ENCODE measurements around the gene C6.

DNA sequence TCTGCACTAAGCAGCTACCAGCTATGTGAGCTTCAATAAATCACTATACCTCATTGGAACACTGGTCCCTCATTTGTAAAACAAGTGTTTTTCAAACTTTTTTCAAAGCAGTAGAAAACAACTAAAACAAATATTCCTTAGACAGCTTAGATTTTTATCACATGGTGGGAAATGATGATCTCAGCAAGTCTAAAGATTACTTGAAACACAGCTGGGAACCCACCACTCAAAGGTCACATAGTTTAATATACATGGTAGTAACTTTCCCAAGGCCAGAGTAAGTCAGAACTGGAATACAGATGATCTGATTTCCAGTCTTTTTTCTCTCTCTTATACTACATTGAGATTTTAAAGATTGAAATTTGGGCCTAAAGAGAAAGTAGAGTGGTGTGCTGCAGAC, 850 bp upstream of the C6 start:
- TF ChIP-seq, protein P1, sequence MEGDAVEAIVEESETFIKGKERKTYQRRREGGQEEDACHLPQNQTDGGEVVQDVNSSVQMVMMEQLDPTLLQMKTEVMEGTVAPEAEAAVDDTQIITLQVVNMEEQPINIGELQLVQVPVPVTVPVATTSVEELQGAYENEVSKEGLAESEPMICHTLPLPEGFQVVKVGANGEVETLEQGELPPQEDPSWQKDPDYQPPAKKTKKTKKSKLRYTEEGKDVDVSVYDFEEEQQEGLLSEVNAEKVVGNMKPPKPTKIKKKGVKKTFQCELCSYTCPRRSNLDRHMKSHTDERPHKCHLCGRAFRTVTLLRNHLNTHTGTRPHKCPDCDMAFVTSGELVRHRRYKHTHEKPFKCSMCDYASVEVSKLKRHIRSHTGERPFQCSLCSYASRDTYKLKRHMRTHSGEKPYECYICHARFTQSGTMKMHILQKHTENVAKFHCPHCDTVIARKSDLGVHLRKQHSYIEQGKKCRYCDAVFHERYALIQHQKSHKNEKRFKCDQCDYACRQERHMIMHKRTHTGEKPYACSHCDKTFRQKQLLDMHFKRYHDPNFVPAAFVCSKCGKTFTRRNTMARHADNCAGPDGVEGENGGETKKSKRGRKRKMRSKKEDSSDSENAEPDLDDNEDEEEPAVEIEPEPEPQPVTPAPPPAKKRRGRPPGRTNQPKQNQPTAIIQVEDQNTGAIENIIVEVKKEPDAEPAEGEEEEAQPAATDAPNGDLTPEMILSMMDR (IDR thresholded peaks at IDR 0.05): no peak
- no peak for TF ChIP-seq POLR2A (IDR thresholded peaks at IDR 0.05)
